ENCODE results near the gene ZNF700.

GRCh38 chr19:11942843-11943108 is 17.9 kb downstream of the ZNF700 start:
- TF ChIP-seq EZH2 (IDR thresholded peaks at IDR 0.05; ENCODE audit: borderline replicate concordance, low read length), result no peak
- TF ChIP-seq, protein P1, sequence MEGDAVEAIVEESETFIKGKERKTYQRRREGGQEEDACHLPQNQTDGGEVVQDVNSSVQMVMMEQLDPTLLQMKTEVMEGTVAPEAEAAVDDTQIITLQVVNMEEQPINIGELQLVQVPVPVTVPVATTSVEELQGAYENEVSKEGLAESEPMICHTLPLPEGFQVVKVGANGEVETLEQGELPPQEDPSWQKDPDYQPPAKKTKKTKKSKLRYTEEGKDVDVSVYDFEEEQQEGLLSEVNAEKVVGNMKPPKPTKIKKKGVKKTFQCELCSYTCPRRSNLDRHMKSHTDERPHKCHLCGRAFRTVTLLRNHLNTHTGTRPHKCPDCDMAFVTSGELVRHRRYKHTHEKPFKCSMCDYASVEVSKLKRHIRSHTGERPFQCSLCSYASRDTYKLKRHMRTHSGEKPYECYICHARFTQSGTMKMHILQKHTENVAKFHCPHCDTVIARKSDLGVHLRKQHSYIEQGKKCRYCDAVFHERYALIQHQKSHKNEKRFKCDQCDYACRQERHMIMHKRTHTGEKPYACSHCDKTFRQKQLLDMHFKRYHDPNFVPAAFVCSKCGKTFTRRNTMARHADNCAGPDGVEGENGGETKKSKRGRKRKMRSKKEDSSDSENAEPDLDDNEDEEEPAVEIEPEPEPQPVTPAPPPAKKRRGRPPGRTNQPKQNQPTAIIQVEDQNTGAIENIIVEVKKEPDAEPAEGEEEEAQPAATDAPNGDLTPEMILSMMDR (conservative IDR thresholded peaks at IDR 0.05 in 1 of 2, IDR thresholded peaks at IDR 0.05 in 1 of 2; ENCODE audit: extremely low read depth in 1 of 2, insufficient read depth in 1 of 2, low read depth in 1 of 2, low read length in 2 of 2), result no peak
